Measurements from ENCODE around the gene ADGRB2. TPM values are rescaled to one million over a fixed set of nuclear protein-coding genes. Genes with fewer than 3 reads are reported as not detected.

The ADGRB2 gene
- total RNA-seq, 1 experiment from 2014 or later = 2.2 TPM

DNA sequence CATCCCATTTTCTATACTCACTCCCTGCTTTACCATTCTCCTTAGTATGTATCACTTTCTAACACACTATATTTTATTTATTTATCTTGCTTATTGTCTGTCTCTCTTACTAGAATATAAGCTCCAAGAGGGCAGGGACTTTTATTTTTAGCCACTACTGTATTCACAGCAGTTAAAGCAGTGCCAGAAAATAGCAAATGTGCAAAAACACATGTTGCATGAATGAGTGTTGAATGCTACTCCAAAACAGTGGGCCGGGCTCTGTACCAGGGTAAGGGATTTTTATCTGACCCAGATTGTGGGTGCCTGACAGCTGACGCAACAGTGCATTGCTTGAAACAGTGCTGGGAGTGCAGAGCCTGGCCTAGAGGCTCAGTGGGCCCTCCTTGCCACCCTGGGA lies 85.0 kb downstream of the ADGRB2 start:
- no peak for DNase-seq (ENCODE audit: low spot score)

DNA sequence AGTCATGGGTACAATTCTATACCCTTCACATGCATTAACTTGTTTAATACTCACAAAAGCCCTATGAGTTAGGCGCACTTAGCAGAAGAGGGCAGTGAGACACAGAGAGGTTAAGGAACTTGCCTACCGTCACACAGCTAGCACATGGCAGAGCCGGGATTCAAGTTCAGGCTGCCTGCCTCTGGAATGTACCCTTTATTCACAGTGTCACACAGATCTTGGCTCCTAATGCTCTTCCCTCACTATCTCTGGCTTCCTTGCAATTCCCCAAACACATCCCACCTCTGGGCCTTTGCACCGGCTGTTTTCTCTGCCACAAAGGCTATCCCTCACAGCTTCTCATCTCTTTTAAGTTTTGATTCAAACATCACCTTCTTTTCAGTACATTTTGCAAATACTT lies 85.5 kb downstream of the ADGRB2 start:
- DNase-seq (ENCODE audit: low spot score) = no peak

DNA sequence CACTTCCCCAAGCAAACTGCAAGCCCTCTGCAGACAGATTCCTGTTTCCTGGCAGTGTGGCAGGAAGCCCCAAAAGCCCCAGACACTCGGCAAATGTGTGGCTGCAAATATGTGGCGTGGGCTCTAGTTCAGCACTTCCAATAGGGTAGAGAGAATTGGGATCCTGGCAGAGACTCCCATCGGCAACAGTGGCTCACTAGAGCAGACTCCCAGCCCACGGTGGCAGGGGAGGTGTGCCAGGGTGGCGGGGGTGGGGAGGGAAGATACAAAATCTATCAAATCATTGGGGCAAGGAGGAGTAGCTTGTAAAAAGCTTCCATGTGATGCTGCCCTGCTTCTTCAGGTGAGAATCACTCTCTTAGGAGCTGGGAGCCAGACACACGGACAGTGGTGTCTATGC lies 86.2 kb downstream of the ADGRB2 start:
- DNase-seq (ENCODE audit: low spot score) = no peak

GRCh38 chr1:31677401-31677800 lies 86.7 kb downstream of the ADGRB2 start:
- DNase-seq (ENCODE audit: low spot score) = no peak

Small RNA genes lying within 50 kb of the gene (small RNA-seq; reads per million reads assigned to genes)
- gene MIR4254 = not detected

Other genes with a start within 250 kb of the ADGRB2 start
- 596 and 628 TPM in 2 replicates for gene TINAGL1, start 187.8 kb downstream of the ADGRB2 start, total RNA-seq (2014; rRNA removed; shearing (Covaris generic))
- not detected in 2 replicates for gene HCRTR1, start 146.7 kb downstream of the ADGRB2 start, total RNA-seq (2014; rRNA removed; shearing (Covaris generic))
- gene PEF1, start 119.5 kb downstream of the ADGRB2 start, total RNA-seq (2014; rRNA removed; shearing (Covaris generic)) = 114 and 119 TPM in 2 replicates
- gene COL16A1, start 60.3 kb downstream of the ADGRB2 start, total RNA-seq (2014; rRNA removed; shearing (Covaris generic)) = 31.0 and 37.5 TPM in 2 replicates
- gene SPOCD1, start 51.7 kb upstream of the ADGRB2 start, total RNA-seq (2014; rRNA removed; shearing (Covaris generic)) = 0.10 and 0.20 TPM in 2 replicates
- 198 and 218 TPM in 2 replicates for gene PTP4A2, start 174.0 kb upstream of the ADGRB2 start, total RNA-seq (2014; rRNA removed; shearing (Covaris generic))
- gene KHDRBS1, start 249.5 kb upstream of the ADGRB2 start, total RNA-seq (2014; rRNA removed; shearing (Covaris generic)) = 75.2 and 90.4 TPM in 2 replicates

Measured in HT-29 (cell line).